IPS-11a (cell line): Measurements from ENCODE around the gene FXYD3.
"Not testable (repeated sequence)": the region's sequence is repeated elsewhere in the genome, so short reads cannot be mapped to it uniquely, and the experiment has no call there.

Experiments
- H3K4me3 ChIP-seq: one replicate; pipeline ENCODE4 v1.5.1; 2013; ENCODE audit warnings: low read depth, low read length, control low read depth

FXYD3 gene

GRCh38 chr19:35085947-35086346 lies 29.7 kb upstream of the FXYD3 start:
- no peak overlapping the region for H3K4me3 ChIP-seq

- no peak overlapping the region for H3K4me3 ChIP-seq
These were observed 29.2 kb upstream of the FXYD3 start for GRCh38 chr19:35086455-35086854.

GRCh38 chr19:35087393-35087792 lies 28.2 kb upstream of the FXYD3 start:
- no peak overlapping the region for H3K4me3 ChIP-seq

GRCh38 chr19:35088131-35088913 lies 27.3 kb upstream of the FXYD3 start:
- no peak overlapping the region for H3K4me3 ChIP-seq

- H3K4me3 ChIP-seq, result no peak overlapping the region
These were observed 26.1 kb upstream of the FXYD3 start for GRCh38 chr19:35089554-35089953.

- H3K4me3 ChIP-seq, result no peak overlapping the region
These were observed 25.5 kb upstream of the FXYD3 start for GRCh38 chr19:35090160-35090505.

- H3K4me3 ChIP-seq, result no peak overlapping the region
These were observed 25.0 kb upstream of the FXYD3 start for GRCh38 chr19:35090506-35091214.

GRCh38 chr19:35093430-35093829 lies 22.2 kb upstream of the FXYD3 start:
- H3K4me3 ChIP-seq, result no peak overlapping the region

- no peak overlapping the region for H3K4me3 ChIP-seq
These were observed 21.5 kb upstream of the FXYD3 start for GRCh38 chr19:35093941-35094647.

GRCh38 chr19:35094656-35095055 lies 21.0 kb upstream of the FXYD3 start:
- H3K4me3 ChIP-seq, result no peak overlapping the region

- H3K4me3 ChIP-seq, result no peak overlapping the region
These were observed 19.8 kb upstream of the FXYD3 start for GRCh38 chr19:35095667-35096368.

GRCh38 chr19:35098413-35099049 lies 17.1 kb upstream of the FXYD3 start:
- H3K4me3 ChIP-seq, result no peak overlapping the region

GRCh38 chr19:35099155-35099896 lies 16.3 kb upstream of the FXYD3 start:
- no peak overlapping the region for H3K4me3 ChIP-seq

- no peak overlapping the region for H3K4me3 ChIP-seq
These were observed 15.7 kb upstream of the FXYD3 start for GRCh38 chr19:35099897-35100275.

GRCh38 chr19:35100588-35101533 lies 14.8 kb upstream of the FXYD3 start:
- H3K4me3 ChIP-seq, result no peak overlapping the region

- H3K4me3 ChIP-seq, result not testable (repeated sequence)
These were observed 13.7 kb upstream of the FXYD3 start for GRCh38 chr19:35101949-35102348.

GRCh38 chr19:35103614-35104013 lies 12.0 kb upstream of the FXYD3 start:
- H3K4me3 ChIP-seq, result not testable (repeated sequence)

GRCh38 chr19:35104361-35104760 lies 11.3 kb upstream of the FXYD3 start:
- no peak overlapping the region for H3K4me3 ChIP-seq

- H3K4me3 ChIP-seq, result no peak overlapping the region
These were observed 10.6 kb upstream of the FXYD3 start for GRCh38 chr19:35105047-35105410.
